ENCODE data around the gene CELSR1.

The CELSR1 gene

DNA sequence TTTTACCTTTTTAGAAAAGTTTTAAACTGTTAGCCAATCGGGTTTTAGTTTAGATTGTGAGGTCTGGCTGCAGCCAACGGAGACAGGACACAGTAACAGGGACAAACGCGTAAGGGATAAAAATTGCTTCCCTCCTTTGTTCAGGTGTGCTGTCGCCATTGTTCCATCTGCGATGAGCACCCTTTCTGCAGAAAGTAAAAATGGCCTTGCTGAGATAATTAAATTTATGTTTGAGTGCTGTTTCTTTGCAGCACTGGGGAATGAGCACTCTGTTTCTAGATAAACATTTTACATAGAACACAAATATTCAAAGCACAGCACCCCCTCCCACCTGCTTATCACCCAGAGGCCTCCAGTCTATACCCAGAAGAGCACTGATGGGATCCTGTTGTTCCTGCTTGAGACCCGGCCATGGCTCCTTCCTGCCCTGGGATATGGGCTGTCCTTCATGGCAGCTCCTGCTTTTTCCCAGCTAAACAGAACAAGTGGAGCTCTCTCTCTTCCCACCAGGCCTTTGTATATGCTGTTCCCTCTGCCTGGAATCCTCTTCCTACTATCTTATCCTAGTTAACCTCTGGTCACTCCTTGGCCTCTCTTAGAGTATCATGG, 34.3 kb upstream of the CELSR1 start:
- Histone ChIP-seq H3K79me2 (ENCODE audit: insufficient read depth, low read depth) (no peaks in the 10 kb centered on the region), H3K36me3 (ENCODE audit: insufficient read depth) (no peaks in the 10 kb centered on the region)

DNA sequence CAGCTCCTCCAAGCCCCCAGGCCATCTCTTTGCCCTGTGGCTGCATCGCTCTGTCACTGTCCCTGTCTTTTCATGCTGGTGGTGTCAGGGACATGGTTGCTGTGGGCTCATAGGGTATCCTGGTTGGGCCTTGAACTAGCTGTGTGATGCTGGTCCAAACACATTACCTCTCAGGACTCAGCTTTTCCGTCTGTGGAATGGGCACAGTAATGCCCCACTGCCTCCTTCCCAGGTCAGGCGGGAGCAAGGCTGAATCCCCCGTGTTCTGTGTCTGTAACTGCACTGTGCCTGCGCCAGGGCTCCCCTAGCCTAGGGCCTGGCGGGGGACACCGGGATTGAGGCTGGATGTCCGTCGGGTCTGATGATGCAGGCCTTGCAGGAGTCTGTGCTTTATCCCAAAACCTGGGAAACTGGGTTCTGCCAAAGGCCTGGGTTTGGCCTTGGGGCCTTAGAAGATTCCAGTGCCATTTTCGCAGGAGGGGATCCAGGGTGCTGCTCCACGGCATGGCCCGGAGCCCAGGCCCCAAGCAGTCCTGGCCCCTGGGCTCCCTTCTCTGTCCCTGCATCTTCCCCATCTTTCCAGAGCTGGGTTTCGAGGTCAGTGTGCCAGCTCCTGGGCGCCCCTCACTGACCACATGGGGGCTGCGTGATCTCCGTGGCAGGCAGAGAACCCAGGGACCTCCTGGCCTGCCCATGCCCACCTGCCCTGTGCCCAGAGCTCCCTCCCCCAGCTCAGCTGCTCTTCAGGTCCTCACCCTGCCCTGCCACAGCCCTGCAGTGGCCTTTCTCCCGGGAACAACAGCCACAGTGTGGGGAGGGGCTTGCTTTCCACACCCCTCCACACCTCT, 32.7 kb upstream of the CELSR1 start:
- Histone ChIP-seq H3K4me3 (IDR thresholded peaks at IDR 0.05; ENCODE audit: insufficient read depth, low read depth, low read length) (no peak overlapping the region), H4K20me1 (ENCODE audit: insufficient read depth) (no peaks in the 10 kb centered on the region), H3K36me3 (ENCODE audit: insufficient read depth) (no peaks in the 10 kb centered on the region), H3K4me2 (no peak overlapping the region), H3K4me1 (ENCODE audit: low read depth, poor library complexity, severe bottlenecking) (no peaks in the 10 kb centered on the region), H3K9ac (no peak overlapping the region), H3K27me3 (ENCODE audit: insufficient read depth, low read depth) (peaks cover 9% of the 10 kb centered on the region; the same call in 1 of the 2 replicates), H3K27ac (no peak overlapping the region), H2AFZ (ENCODE audit: low read depth) (no peak overlapping the region), H3K79me2 (ENCODE audit: insufficient read depth, low read depth) (no peaks in the 10 kb centered on the region)
- TF ChIP-seq, protein P1, sequence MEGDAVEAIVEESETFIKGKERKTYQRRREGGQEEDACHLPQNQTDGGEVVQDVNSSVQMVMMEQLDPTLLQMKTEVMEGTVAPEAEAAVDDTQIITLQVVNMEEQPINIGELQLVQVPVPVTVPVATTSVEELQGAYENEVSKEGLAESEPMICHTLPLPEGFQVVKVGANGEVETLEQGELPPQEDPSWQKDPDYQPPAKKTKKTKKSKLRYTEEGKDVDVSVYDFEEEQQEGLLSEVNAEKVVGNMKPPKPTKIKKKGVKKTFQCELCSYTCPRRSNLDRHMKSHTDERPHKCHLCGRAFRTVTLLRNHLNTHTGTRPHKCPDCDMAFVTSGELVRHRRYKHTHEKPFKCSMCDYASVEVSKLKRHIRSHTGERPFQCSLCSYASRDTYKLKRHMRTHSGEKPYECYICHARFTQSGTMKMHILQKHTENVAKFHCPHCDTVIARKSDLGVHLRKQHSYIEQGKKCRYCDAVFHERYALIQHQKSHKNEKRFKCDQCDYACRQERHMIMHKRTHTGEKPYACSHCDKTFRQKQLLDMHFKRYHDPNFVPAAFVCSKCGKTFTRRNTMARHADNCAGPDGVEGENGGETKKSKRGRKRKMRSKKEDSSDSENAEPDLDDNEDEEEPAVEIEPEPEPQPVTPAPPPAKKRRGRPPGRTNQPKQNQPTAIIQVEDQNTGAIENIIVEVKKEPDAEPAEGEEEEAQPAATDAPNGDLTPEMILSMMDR (conservative IDR thresholded peaks at IDR 0.05; ENCODE audit: low read depth, low read length): no peak

More for the DNA sequence above, 34.3 kb upstream of the CELSR1 start:
- Histone ChIP-seq H3K4me3 (IDR thresholded peaks at IDR 0.05; ENCODE audit: insufficient read depth, low read depth, low read length) (no peak overlapping the region), H3K27me3 (ENCODE audit: insufficient read depth, low read depth) (peaks cover 11% of the 10 kb centered on the region; the same call in 1 of the 2 replicates), H2AFZ (ENCODE audit: low read depth) (no peak overlapping the region), H4K20me1 (ENCODE audit: insufficient read depth) (no peaks in the 10 kb centered on the region), H3K9ac (no peak overlapping the region), H3K4me2 (no peak overlapping the region), H3K27ac (no peak overlapping the region), H3K4me1 (ENCODE audit: low read depth, poor library complexity, severe bottlenecking) (peaks cover 3% of the 10 kb centered on the region)
- TF ChIP-seq, protein P1 (conservative IDR thresholded peaks at IDR 0.05; ENCODE audit: low read depth, low read length): no peak

DNA sequence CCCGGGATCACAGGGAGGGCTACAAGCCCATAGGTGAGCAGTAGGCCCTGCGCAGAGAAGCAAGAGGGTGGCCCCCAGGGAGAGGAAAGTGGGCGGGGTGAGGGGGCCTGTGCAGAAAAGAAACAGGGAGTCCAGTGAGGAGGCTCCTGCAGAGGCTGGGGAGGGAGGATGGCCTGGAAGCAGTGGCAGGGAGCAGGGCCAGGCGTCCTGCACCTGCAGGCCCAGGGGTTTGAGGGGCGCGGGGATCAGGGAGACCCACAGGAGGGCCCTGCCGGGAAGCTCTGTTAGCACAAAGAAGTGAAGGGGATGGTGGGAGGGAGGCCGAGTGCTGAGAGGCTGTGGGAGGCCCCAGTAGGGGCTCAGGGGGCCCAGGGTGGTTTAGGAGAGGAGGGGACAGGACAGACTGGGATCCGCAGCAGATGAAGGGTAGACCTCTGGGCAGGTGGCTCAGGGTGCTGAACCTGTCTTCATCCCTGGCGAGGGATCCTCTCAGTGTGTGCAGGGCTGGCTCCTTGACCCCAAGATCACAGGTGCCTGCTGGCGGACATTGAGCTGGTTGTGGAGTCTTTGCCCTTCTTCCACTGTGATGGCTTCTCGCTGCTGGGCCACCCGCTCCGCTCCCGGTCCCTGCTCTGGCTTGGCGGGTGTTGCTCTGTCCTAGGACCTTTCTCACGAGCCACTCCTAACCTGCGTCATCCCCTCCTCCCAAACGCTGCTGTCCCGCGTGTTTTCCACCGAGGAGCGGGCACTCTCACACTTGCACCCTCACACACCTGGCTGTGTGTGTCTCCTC, 31.8 kb upstream of the CELSR1 start:
- no peak overlapping the region for H3K4me3 ChIP-seq (IDR thresholded peaks at IDR 0.05; ENCODE audit: insufficient read depth, low read depth, low read length)
- H3K79me2 ChIP-seq (ENCODE audit: insufficient read depth, low read depth): no peaks in the 10 kb centered on the region
- H3K36me3 ChIP-seq (ENCODE audit: insufficient read depth): no peaks in the 10 kb centered on the region
- H3K9ac ChIP-seq: no peak overlapping the region
- H3K27ac ChIP-seq: no peak overlapping the region
- H3K4me2 ChIP-seq: no peak overlapping the region
- TF ChIP-seq, protein P1 (conservative IDR thresholded peaks at IDR 0.05; ENCODE audit: low read depth, low read length): no peak
- no peaks in the 10 kb centered on the region for H3K4me1 ChIP-seq (ENCODE audit: low read depth, poor library complexity, severe bottlenecking)
- H4K20me1 ChIP-seq (ENCODE audit: insufficient read depth): no peaks in the 10 kb centered on the region
- H2AFZ ChIP-seq (ENCODE audit: low read depth): no peak overlapping the region
- peaks cover 9% of the 10 kb centered on the region; the same call in 1 of the 2 replicates for H3K27me3 ChIP-seq (ENCODE audit: insufficient read depth, low read depth)

GRCh38 chr22:46568102-46568809, 30.8 kb upstream of the CELSR1 start:
- H3K4me2 ChIP-seq: no peak overlapping the region
- H3K9ac ChIP-seq: no peak overlapping the region
- no peaks in the 10 kb centered on the region for H4K20me1 ChIP-seq (ENCODE audit: insufficient read depth)
- H3K27ac ChIP-seq: no peak overlapping the region
- H3K36me3 ChIP-seq (ENCODE audit: insufficient read depth): no peaks in the 10 kb centered on the region
- H3K27me3 ChIP-seq (ENCODE audit: insufficient read depth, low read depth): peaks cover 9% of the 10 kb centered on the region; the same call in 1 of the 2 replicates
- H3K4me1 ChIP-seq (ENCODE audit: low read depth, poor library complexity, severe bottlenecking): no peaks in the 10 kb centered on the region
- TF ChIP-seq, protein P1 (conservative IDR thresholded peaks at IDR 0.05; ENCODE audit: low read depth, low read length): no peak
- H2AFZ ChIP-seq (ENCODE audit: low read depth): no peak overlapping the region
- no peaks in the 10 kb centered on the region for H3K79me2 ChIP-seq (ENCODE audit: insufficient read depth, low read depth)
- no peak overlapping the region for H3K4me3 ChIP-seq (IDR thresholded peaks at IDR 0.05; ENCODE audit: insufficient read depth, low read depth, low read length)
